Mucosa of descending colon (tissue), 3 donors: ENCODE results near the gene PTGS1. TPM values are rescaled to one million over a fixed set of nuclear protein-coding genes. Genes with fewer than 3 reads are reported as not detected.

Experiments
- ATAC-seq: fragments of 200-7000 bp; cut with Tn5 transposase; one replicate; pipeline ENCODE4 v1.9.1; 2020; ENCODE audit warnings: mild to moderate bottlenecking, moderate library complexity
- DNase-seq, 3 donors: peaks; one replicate each; pipeline ENCODE4 v3.0.0-alpha.2; 2020
- H3K36me3 ChIP-seq: fragments of 200-600 bp; one replicate; pipeline ENCODE4 v1.8.0; 2021; ENCODE audit warnings: low read depth, mild to moderate bottlenecking
- H3K4me1 ChIP-seq: fragments of 200-600 bp; one replicate; pipeline ENCODE4 v1.8.0; 2021; ENCODE audit warnings: low read depth, mild to moderate bottlenecking
- H3K4me3 ChIP-seq: fragments of 200-600 bp; one replicate; pipeline ENCODE4 v1.8.0; 2021; ENCODE audit warnings: mild to moderate bottlenecking
- H3K9me3 ChIP-seq: fragments of 200-600 bp; one replicate; pipeline ENCODE4 v1.8.0; 2021; ENCODE audit warnings: mild to moderate bottlenecking
- intact Hi-C, 2 donors: fragments of 100-400 bp; cut with DNase I in 1 of 2; cut with micrococcal nuclease in 1 of 2; formaldehyde crosslinking; loops; one replicate each; pipeline versions ENCODE4 v1.11.0 to v1.11.1; 2022; cut with DNase I, micrococcal nuclease
- total RNA-seq, 3 donors: library from RNA; stranded (reverse); fragmentation: NEBNext Ultra II Directional in 2 of 3; extraction: Animal tissue kit (Norgen Biotek cat#: 25700) in 2 of 3; gene quantifications; one replicate each; pipeline versions ENCODE4 v1.2.1 to v1.2.4, GENCODE V29; 2021 to 2023
- TF ChIP-seq, protein P1 (sequence below): fragments of 200-600 bp; IDR thresholded peaks from one replicate; pipeline ENCODE4 v1.8.0; 2022; ENCODE audit warnings: antibody characterized with exemption, mild to moderate bottlenecking
- donor health status: DM: no; HTN: no; CAD: no; lungs with moderate emphysema.
- donor health status: DM: no; HTN: no; CAD: no.
- donor health status: DM: no; HTN: yes; CAD: no.

Gene PTGS1
- total RNA-seq, 3 donors from 2014 or later = 8.8 to 192 (median 15.3) TPM

DNA sequence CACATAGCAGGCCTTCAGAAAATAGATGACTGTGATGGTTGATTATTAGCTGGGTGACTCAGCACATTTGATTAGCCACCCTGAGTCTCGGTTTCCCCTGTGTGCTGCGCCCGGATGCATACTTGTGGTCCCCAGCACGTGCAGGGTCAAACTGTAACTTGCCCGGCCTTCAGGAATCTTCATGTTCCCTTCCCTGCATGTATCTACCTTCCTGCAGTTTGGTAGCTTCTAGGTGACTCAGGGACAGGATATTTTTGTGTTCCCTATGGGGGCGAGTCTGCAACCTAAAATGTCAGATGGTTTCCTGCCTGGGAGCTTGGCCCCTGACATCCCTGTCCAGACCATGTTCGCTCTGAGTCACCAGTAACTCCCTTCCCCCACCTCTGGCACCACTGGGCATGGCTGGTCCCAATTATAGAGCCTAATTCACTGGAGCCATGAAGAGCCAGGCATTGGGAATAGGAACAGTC is 13.2 kb downstream of the PTGS1 start:
- no peaks in the 10 kb centered on the region for H3K36me3 ChIP-seq
- no peak for DNase-seq
- no peak overlapping the region for H3K4me3 ChIP-seq

DNA sequence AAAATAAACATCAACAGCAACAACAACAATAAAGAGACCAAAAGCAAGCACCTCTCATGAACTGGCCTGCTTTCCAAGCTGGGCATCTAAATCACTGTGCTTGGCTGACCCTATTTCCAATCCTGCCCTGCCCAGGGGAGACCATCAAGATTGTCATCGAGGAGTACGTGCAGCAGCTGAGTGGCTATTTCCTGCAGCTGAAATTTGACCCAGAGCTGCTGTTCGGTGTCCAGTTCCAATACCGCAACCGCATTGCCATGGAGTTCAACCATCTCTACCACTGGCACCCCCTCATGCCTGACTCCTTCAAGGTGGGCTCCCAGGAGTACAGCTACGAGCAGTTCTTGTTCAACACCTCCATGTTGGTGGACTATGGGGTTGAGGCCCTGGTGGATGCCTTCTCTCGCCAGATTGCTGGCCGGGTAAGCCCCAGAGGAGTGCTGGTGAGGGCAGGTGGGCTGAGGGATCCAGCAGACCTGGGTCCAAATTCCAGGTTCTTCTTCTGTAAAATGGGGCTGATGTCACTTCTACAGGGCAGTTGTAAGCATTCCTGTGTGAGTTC is 15.6 kb downstream of the PTGS1 start:
- H3K36me3 ChIP-seq = no peaks in the 10 kb centered on the region
- TF ChIP-seq, protein P1, sequence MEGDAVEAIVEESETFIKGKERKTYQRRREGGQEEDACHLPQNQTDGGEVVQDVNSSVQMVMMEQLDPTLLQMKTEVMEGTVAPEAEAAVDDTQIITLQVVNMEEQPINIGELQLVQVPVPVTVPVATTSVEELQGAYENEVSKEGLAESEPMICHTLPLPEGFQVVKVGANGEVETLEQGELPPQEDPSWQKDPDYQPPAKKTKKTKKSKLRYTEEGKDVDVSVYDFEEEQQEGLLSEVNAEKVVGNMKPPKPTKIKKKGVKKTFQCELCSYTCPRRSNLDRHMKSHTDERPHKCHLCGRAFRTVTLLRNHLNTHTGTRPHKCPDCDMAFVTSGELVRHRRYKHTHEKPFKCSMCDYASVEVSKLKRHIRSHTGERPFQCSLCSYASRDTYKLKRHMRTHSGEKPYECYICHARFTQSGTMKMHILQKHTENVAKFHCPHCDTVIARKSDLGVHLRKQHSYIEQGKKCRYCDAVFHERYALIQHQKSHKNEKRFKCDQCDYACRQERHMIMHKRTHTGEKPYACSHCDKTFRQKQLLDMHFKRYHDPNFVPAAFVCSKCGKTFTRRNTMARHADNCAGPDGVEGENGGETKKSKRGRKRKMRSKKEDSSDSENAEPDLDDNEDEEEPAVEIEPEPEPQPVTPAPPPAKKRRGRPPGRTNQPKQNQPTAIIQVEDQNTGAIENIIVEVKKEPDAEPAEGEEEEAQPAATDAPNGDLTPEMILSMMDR = no peak
- H3K9me3 ChIP-seq = no peaks in the 10 kb centered on the region
- no peak overlapping the region for H3K4me3 ChIP-seq
- DNase-seq (no peak), ATAC-seq (no peak)
- H3K4me1 ChIP-seq = no peaks in the 10 kb centered on the region
- intact Hi-C loops = no loop called here

More for the DNA sequence above, 13.2 kb downstream of the PTGS1 start:
- TF ChIP-seq, protein P1 = no peak
- Histone ChIP-seq H3K4me1 (no peaks in the 10 kb centered on the region), H3K9me3 (peaks cover 5% of the 10 kb centered on the region)
- intact Hi-C loops = no loop called here
- ATAC-seq = no peak

- Histone ChIP-seq H3K9me3 (no peaks in the 10 kb centered on the region), H3K36me3 (no peaks in the 10 kb centered on the region), H3K4me1 (no peaks in the 10 kb centered on the region), H3K4me3 (no peak overlapping the region)
- ATAC-seq = no peak
- no peak for DNase-seq
- TF ChIP-seq, protein P1 = no peak
- intact Hi-C loops = no loop called here
These were observed 16.7 kb downstream of the PTGS1 start for GRCh38 chr9:122387536-122387935.

- H3K36me3 ChIP-seq = no peaks in the 10 kb centered on the region
- H3K4me3 ChIP-seq = no peak overlapping the region
- no peaks in the 10 kb centered on the region for H3K9me3 ChIP-seq
- H3K4me1 ChIP-seq = no peaks in the 10 kb centered on the region
- DNase-seq (no peak), ATAC-seq (no peak)
- intact Hi-C loops = no loop called here
- TF ChIP-seq, protein P1 = no peak
These were observed 18.4 kb downstream of the PTGS1 start for GRCh38 chr9:122389195-122389594.

DNA sequence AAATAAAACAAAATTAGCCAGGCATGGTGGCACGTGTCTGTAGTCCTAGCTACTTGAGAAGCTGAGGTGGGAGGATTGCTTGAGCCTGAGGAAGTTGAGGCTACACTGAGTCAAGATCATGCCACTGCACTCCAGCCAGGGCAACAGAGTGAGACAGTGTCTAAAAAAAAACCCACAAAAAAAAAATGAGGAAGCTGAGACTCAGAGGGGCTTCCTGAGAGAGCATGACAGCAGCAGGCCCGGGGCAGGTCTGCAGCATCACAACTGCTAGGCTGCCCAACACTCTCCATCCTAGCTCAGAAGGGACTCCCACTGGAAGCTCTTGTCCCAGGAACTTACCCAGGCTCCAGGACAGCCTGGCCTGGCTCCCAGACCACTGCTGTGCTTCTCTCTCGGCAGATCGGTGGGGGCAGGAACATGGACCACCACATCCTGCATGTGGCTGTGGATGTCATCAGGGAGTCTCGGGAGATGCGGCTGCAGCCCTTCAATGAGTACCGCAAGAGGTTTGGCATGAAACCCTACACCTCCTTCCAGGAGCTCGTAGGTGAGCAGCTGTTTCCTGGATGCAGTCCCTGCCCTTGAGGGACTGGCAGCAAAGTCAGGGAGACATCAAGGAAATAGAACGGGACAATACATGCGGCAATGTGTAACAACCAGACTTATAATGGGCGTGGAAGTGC is 19.1 kb downstream of the PTGS1 start:
- H3K9me3 ChIP-seq = no peaks in the 10 kb centered on the region
- H3K4me3 ChIP-seq = no peak overlapping the region
- no peaks in the 10 kb centered on the region for H3K4me1 ChIP-seq
- no peaks in the 10 kb centered on the region for H3K36me3 ChIP-seq
- intact Hi-C loops = no loop called here
- TF ChIP-seq, protein P1 = no peak
- DNase-seq (peak in 1 of 3 donors; percentile 44), ATAC-seq (peak; percentile 86)
